Activated T-helper 2 cell treated with anti-CD3 and anti-CD28 coated beads, Interferon-gamma antibody, Interleukin-2, Interleukin-4, amounts not matched to agents 10 μg/mL and 5 μg/mL and 100 μg/mL, durations not matched to agents 14 hours and 24 hours and 36 hours (primary cell): Measurements from ENCODE around the gene SPI1. TPM values are rescaled to one million over a fixed set of nuclear protein-coding genes. Genes with fewer than 3 reads are reported as not detected.
A peak's percentile ranks its signal among the peaks of the same experiment; 100 is the strongest.
"Not testable (repeated sequence)": the region's sequence is repeated elsewhere in the genome, so short reads cannot be mapped to it uniquely, and the experiment has no call there.

Source experiments
- DNase-seq: peaks from one replicate; pipeline ENCODE4 v3.0.0; 2021; ENCODE audit warnings: low spot score
- H3K27ac Mint-ChIP-seq: one replicate; pipeline ENCODE4 v1.8.0; 2021; ENCODE audit warnings: mixed read lengths
- H3K27me3 Mint-ChIP-seq: one replicate; pipeline ENCODE4 v1.8.0; 2021; ENCODE audit warnings: low read depth, mixed read lengths
- H3K36me3 Mint-ChIP-seq: one replicate; pipeline ENCODE4 v1.8.0; 2021; ENCODE audit warnings: low read depth, mixed read lengths
- H3K4me1 Mint-ChIP-seq: one replicate; pipeline ENCODE4 v1.8.0; 2021; ENCODE audit warnings: low read depth, mixed read lengths
- H3K4me3 Mint-ChIP-seq: one replicate; pipeline ENCODE4 v1.8.0; 2021; ENCODE audit warnings: low read depth, mild to moderate bottlenecking, moderate library complexity, mixed read lengths
- H3K9me3 Mint-ChIP-seq: one replicate; pipeline ENCODE4 v1.8.0; 2021; ENCODE audit warnings: mixed read lengths
- intact Hi-C: fragments of 100-400 bp; cut with micrococcal nuclease; formaldehyde crosslinking; loops from one replicate; pipeline ENCODE4 v1.15.1; 2023
- total RNA-seq: library from RNA; stranded (reverse); gene quantifications from 2 replicates; pipeline ENCODE4 v1.2.3, GENCODE V29; 2022

SPI1 gene
- total RNA-seq, 1 donor from 2014 or later = 0.11 TPM

DNA sequence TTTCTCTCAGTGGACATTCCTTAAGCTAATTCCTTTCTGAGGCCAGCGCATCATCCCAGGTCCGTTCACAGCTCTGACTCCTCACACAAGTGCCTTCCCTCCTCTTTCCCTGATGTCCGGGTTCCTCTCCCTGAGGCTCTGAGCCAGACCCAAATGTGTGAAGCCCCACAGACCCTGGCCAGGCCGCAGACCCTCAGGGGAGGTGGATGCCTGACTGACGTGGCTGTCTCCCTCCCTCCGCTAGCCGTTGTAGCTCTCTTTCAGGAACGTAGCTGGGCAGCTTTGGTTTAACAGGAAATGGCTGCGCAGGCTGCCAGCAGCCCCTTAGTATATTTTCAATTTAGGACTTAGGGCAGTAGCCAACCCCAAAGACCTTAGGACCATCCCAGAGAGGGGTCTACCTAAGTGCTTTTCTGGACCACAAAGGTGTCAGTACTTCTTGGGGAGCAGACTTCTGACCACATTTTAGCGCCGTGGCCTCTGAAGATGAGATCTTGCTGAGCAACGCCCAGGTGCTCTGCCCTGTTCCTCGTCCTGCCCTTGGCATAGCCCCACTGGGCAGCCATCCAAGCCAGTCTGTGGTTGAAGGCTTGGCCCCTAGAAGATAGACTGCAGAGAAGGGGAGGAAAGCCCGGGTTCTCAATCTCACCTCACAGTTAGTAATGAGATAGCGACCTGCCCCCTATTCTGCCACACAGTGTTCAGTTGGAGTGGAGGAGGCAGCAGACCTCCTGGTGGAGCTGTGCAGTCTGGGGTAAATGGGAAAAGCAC is 52.9 kb downstream of the SPI1 start:
- Mint-ChIP-seq H3K9me3 (no peaks in the 10 kb centered on the region), H3K27ac (peak overlapping the region; percentile 57), H3K27me3 (no peaks in the 10 kb centered on the region), H3K4me1 (no peaks in the 10 kb centered on the region), H3K4me3 (no peak overlapping the region), H3K36me3 (peaks cover 37% of the 10 kb centered on the region)
- intact Hi-C loops = no loop called here
- no peak for DNase-seq

DNA sequence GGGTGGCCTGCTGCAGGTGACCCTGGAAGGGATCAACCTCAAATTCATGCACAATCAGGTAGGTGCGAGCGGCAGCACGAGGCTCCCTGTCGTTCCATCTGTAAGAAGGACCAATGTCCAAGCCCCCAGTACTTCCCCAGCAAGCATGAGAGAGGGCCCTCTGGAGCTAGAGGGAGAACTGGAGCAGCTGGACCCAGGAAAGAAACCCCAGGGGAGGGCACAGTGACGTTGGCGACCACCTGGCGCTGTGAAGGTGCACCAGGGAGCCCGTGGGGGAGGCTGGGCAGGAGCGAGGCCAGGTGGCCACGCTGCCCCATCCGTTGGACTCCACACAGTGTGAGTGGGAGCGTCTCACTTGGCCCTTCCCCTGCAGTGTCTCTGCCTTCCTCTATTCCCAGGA is 53.8 kb downstream of the SPI1 start:
- H3K9me3 Mint-ChIP-seq = no peaks in the 10 kb centered on the region
- peaks cover 37% of the 10 kb centered on the region for H3K36me3 Mint-ChIP-seq
- H3K4me3 Mint-ChIP-seq = no peak overlapping the region
- no peaks in the 10 kb centered on the region for H3K27me3 Mint-ChIP-seq
- DNase-seq = no peak
- no peaks in the 10 kb centered on the region for H3K4me1 Mint-ChIP-seq
- H3K27ac Mint-ChIP-seq = no peak overlapping the region
- intact Hi-C loops = no loop called here

GRCh38 chr11:47318166-47318565 is 60.2 kb downstream of the SPI1 start:
- intact Hi-C loops = no loop called here
- H3K4me1 Mint-ChIP-seq = peaks cover 6% of the 10 kb centered on the region
- H3K36me3 Mint-ChIP-seq = peaks cover 45% of the 10 kb centered on the region
- no peak overlapping the region for H3K27ac Mint-ChIP-seq
- H3K4me3 Mint-ChIP-seq = no peak overlapping the region
- H3K27me3 Mint-ChIP-seq = no peaks in the 10 kb centered on the region
- no peaks in the 10 kb centered on the region for H3K9me3 Mint-ChIP-seq
- no peak for DNase-seq

GRCh38 chr11:47317064-47317828 is 61.1 kb downstream of the SPI1 start:
- no peak for DNase-seq
- Mint-ChIP-seq H3K4me3 (no peak overlapping the region), H3K9me3 (no peaks in the 10 kb centered on the region), H3K27ac (peak overlapping the region; percentile 5), H3K36me3 (peaks cover 48% of the 10 kb centered on the region), H3K27me3 (no peaks in the 10 kb centered on the region), H3K4me1 (peaks cover 6% of the 10 kb centered on the region)
- intact Hi-C loops = no loop called here

- H3K4me1 Mint-ChIP-seq, H3K4me3 Mint-ChIP-seq, DNase-seq, H3K9me3 Mint-ChIP-seq, H3K27me3 Mint-ChIP-seq, intact Hi-C loops, H3K27ac Mint-ChIP-seq: not testable (repeated sequence)
- H3K36me3 Mint-ChIP-seq = peaks cover 50% of the 10 kb centered on the region
Measured at GRCh38 chr11:47316501-47316900, 61.8 kb downstream of the SPI1 start.

- intact Hi-C loops = no loop called here
- H3K27me3 Mint-ChIP-seq = no peaks in the 10 kb centered on the region
- no peaks in the 10 kb centered on the region for H3K9me3 Mint-ChIP-seq
- no peak for DNase-seq
- H3K4me1 Mint-ChIP-seq = peaks cover 6% of the 10 kb centered on the region
- no peak overlapping the region for H3K27ac Mint-ChIP-seq
- H3K4me3 Mint-ChIP-seq = no peak overlapping the region
- peaks cover 52% of the 10 kb centered on the region for H3K36me3 Mint-ChIP-seq
Measured at GRCh38 chr11:47314992-47315391, 63.4 kb downstream of the SPI1 start.

DNA sequence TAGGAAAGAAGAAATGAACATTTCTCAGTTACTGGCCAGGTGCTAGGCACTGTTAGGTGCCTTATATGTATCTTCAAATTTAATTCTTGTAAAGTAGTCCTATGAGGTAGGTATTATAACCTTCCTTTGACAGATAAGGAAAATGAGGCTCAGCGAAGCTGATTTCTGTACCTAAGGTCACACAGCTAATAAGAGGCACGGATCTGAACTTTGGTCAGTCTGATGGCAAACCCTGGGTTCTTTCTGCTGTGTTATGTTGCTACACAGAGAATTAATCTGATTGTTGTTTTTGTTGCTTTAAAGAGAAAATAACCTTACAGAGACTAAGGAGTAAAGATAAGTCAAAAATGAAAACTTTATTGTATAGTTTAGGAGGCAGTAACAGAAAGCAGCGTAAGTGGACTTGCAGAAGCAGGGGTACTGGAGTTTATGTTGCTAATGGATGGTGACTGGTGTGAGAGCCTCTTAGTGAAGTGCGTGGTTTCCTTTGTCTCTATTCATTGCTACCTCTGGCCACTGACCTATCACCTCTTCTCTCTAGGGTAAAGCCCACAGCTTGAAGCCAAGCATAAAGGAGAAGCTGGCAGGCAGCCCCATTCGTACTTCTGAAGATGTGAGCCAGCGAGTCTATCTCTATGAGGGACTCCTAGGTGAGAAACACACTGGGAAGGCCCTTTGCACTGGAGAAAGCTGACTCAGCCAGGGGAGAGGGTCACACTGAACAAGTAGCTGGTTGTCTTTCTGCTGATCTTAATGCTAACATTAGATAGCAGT is 70.1 kb downstream of the SPI1 start:
- H3K4me1 Mint-ChIP-seq = no peaks in the 10 kb centered on the region
- no peak for DNase-seq
- H3K4me3 Mint-ChIP-seq = no peak overlapping the region
- peaks cover 73% of the 10 kb centered on the region for H3K36me3 Mint-ChIP-seq
- H3K27me3 Mint-ChIP-seq = no peaks in the 10 kb centered on the region
- no peak overlapping the region for H3K27ac Mint-ChIP-seq
- intact Hi-C loops = no loop called here
- H3K9me3 Mint-ChIP-seq = no peaks in the 10 kb centered on the region

DNA sequence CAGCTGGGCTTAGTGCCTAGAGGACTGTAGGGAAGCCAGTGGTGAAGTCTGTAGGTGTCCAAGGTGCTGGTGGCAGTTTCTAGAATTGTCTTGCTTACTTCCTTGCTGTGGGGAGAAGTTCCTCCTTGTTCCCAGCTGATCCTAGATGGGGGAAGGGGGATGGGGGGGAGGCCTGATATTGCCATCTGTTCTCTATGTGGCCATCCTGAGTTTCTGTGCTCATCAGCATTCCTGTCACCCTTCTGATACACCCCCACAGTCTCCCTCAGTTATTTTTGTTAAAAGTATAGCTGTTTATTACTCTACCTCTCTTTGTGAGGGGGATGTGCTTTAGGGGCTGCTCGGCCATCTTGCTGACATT is 71.9 kb downstream of the SPI1 start:
- DNase-seq = no peak
- intact Hi-C loops = no loop called here
- Mint-ChIP-seq H3K36me3 (peaks cover 79% of the 10 kb centered on the region), H3K27me3 (no peaks in the 10 kb centered on the region), H3K4me1 (peaks cover 6% of the 10 kb centered on the region), H3K4me3 (no peak overlapping the region), H3K9me3 (peaks cover 16% of the 10 kb centered on the region), H3K27ac (peak overlapping the region; percentile 17)

DNA sequence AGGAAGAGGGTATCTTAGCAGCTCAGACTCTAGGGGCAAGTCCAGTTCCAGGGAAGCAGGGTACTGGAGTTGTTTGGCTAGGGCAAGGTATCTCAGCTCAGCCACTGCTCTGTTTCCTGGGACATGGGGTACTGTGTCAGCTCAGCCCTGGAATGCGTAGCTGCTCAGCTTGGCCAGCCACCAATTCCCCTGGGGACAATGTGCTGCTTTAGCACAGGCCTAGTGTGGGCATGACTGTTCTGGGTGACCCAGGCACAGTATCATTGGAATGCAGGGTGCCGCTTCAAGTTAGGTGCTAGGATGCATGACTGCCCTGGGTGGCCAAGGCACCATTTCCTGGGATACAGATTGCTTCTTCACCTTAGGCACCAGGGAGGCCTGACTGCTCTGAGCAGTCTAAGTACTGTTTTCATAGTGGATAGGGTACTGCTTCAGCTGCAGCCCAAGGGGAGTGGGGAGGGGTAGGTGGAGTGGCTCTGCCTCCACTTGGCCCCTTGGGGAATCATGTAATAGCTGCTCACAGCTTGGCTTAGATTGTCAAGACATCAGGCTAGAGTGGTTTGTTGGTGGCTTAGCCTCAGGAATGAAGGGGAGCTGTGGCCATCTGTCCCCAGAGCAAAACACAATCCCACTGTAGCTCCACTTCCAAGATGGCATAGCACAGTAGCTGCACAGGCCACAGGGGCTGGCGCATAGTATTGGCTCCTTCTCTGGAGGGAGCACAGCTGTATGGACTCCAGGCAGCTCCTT is 72.4 kb downstream of the SPI1 start:
- intact Hi-C loops = no loop called here
- peaks cover 20% of the 10 kb centered on the region for H3K9me3 Mint-ChIP-seq
- peaks cover 6% of the 10 kb centered on the region for H3K4me1 Mint-ChIP-seq
- DNase-seq = no peak
- no peak overlapping the region for H3K27ac Mint-ChIP-seq
- no peaks in the 10 kb centered on the region for H3K27me3 Mint-ChIP-seq
- H3K4me3 Mint-ChIP-seq = no peak overlapping the region
- peaks cover 79% of the 10 kb centered on the region for H3K36me3 Mint-ChIP-seq

Other genes with a start within 250 kb of the SPI1 start
- gene ARFGAP2, start 201.7 kb downstream of the SPI1 start, total RNA-seq = 98.6 and 104 TPM in 2 replicates
- gene PACSIN3, start 192.1 kb downstream of the SPI1 start, total RNA-seq = 21.4 and 22.2 TPM in 2 replicates
- 158 and 161 TPM in 2 replicates for gene DDB2, start 163.6 kb downstream of the SPI1 start, total RNA-seq
- gene ACP2, start 129.7 kb downstream of the SPI1 start, total RNA-seq = 23.2 and 24.5 TPM in 2 replicates
- gene NR1H3, start 120.6 kb downstream of the SPI1 start, total RNA-seq = 10.8 and 11.4 TPM in 2 replicates
- gene MADD, start 108.4 kb downstream of the SPI1 start, total RNA-seq = 83.2 and 89.4 TPM in 2 replicates
- not detected in 2 replicates for gene MYBPC3, start 25.8 kb downstream of the SPI1 start, total RNA-seq
- 12.5 and 15.2 TPM in 2 replicates for gene SLC39A13, start 30.0 kb upstream of the SPI1 start, total RNA-seq
- 214 and 219 TPM in 2 replicates for gene PSMC3, start 47.9 kb upstream of the SPI1 start, total RNA-seq
- 0.18 and 1.3 TPM in 2 replicates for gene RAPSN, start 70.6 kb upstream of the SPI1 start, total RNA-seq
- 129 and 132 TPM in 2 replicates for gene CELF1, start 174.6 kb upstream of the SPI1 start, total RNA-seq
- gene PTPMT1, start 187.1 kb upstream of the SPI1 start, total RNA-seq = 50.7 and 53.9 TPM in 2 replicates
- gene KBTBD4, start 200.4 kb upstream of the SPI1 start, total RNA-seq = 14.2 and 15.3 TPM in 2 replicates
- 132 and 142 TPM in 2 replicates for gene NDUFS3, start 200.5 kb upstream of the SPI1 start, total RNA-seq
- gene FAM180B, start 208.1 kb upstream of the SPI1 start, total RNA-seq = 0.25 and 0.39 TPM in 2 replicates
- 0.21 and 0.30 TPM in 2 replicates for gene C1QTNF4, start 215.9 kb upstream of the SPI1 start, total RNA-seq